Measurements from ENCODE around the gene DR1. TPM values are rescaled to one million over a fixed set of nuclear protein-coding genes. Genes with fewer than 3 reads are reported as not detected.

Gene DR1
- total and polyA plus RNA-seq, 2 of the 4 experiments (the other 2 are of a cell fraction) = 27.1 to 39.4 TPM

- Histone ChIP-seq H3K27ac (ENCODE audit: insufficient read depth, low read length) (no peak overlapping the region), H3K36me3 (ENCODE audit: control insufficient read depth, insufficient read depth, low read length) (no peaks in the 10 kb centered on the region), H4K5ac (ENCODE audit: low read depth, low read length) (no peak overlapping the region), H3K56ac (ENCODE audit: extremely low read depth, insufficient read depth, low read length) (no peak overlapping the region), H2BK120ac (ENCODE audit: low read depth, low read length) (no peak overlapping the region), H2AK5ac (ENCODE audit: low read depth, low read length) (no peak overlapping the region), H3K9me1 (ENCODE audit: insufficient read depth, low read length) (no peaks in the 10 kb centered on the region), H2BK15ac (ENCODE audit: low read depth, low read length) (no peak overlapping the region), H3K14ac (replicated peaks; ENCODE audit: low read depth, low read length) (no peak overlapping the region), H3K27me3 (ENCODE audit: control insufficient read depth, insufficient read depth, low read length) (no peaks in the 10 kb centered on the region; the same call in 1 of the 2 replicates), H3K4me2 (ENCODE audit: low read depth, low read length) (no peak overlapping the region), H4K20me1 (ENCODE audit: insufficient read depth, low read length) (no peaks in the 10 kb centered on the region), H3K4me3 (ENCODE audit: insufficient read depth, low read depth, low read length) (no peak overlapping the region), H4K8ac (ENCODE audit: low read depth in 2 of 2, low read length in 2 of 2) (no peak overlapping the region), H3K4me1 (ENCODE audit: control insufficient read depth, insufficient read depth, low read length) (no peaks in the 10 kb centered on the region), H3K4ac (ENCODE audit: low read depth, low read length) (no peak overlapping the region), H2AK9ac (replicated peaks; ENCODE audit: low read depth, low read length, poor library complexity) (no peak overlapping the region), H2BK5ac (ENCODE audit: low read depth, low read length, poor library complexity, severe bottlenecking) (no peak overlapping the region), H3K9me3 (ENCODE audit: control insufficient read depth, insufficient read depth, low read length) (no peaks in the 10 kb centered on the region), H4K91ac (ENCODE audit: insufficient read depth, low read depth, low read length) (no peak overlapping the region), H3K18ac (ENCODE audit: low read depth, low read length) (no peak overlapping the region), H2AFZ (replicated peaks; ENCODE audit: low read length, poor library complexity) (no peak overlapping the region), H3K23ac (ENCODE audit: low read depth, low read length) (no peak overlapping the region), H2BK20ac (ENCODE audit: low read depth, low read length) (no peak overlapping the region), H3K79me1 (ENCODE audit: low read depth in 1 of 2, low read length in 2 of 2) (no peaks in the 10 kb centered on the region), H3K9ac (ENCODE audit: low read depth, low read length) (no peak overlapping the region)
- POLR2A ChIA-PET (ENCODE audit: unreplicated experiment) = no interaction called here
- intact Hi-C loops (cut with micrococcal nuclease) = no loop called here
- 60% methylated on average over 1 of the region's 1 CpG; no CpG with 5 or more reads in 1 of the 2 experiments for WGBS, 2 experiments (ENCODE audit: extremely low coverage in 2 of 2, insufficient read length in 1 of 2)
- dilution Hi-C loops (cut with HindIII; ENCODE audit: low sequenced_read_pairs, unreplicated experiment) = no loop called here
- in situ Hi-C loops (cut with MboI; ENCODE audit: low sequenced_read_pairs) = no loop called here
- TF ChIP-seq BHLHE40 (IDR thresholded peaks at IDR 0.05; ENCODE audit: low read depth, low read length) (no peak), CEBPB (IDR thresholded peaks at IDR 0.05; ENCODE audit: low read depth, low read length) (peak; percentile 51; the same call in 1 of the 2 replicates)
- DNase-seq = peak; percentile 34
- ATAC-seq (ENCODE audit: low read depth) = peak; percentile 46; the same call in 1 of the 2 replicates
- CTCF ChIA-PET = interaction anchor here (0.7 kb wide), 2 partner anchors 151 to 606 kb away, joined by 3 read pairs; no protein-coding TSS in a partner anchor
- no TSS peak for BruUV-seq (replicated peaks)
These were observed 49.5 kb downstream of the DR1 start for GRCh38 chr1:93395195-93395594.
